ENCODE results near the gene NRROS.
A peak's percentile ranks its signal among the peaks of the same experiment; 100 is the strongest.
"Not testable (repeated sequence)": the region's sequence is repeated elsewhere in the genome, so short reads cannot be mapped to it uniquely, and the experiment has no call there.

NRROS gene

DNA sequence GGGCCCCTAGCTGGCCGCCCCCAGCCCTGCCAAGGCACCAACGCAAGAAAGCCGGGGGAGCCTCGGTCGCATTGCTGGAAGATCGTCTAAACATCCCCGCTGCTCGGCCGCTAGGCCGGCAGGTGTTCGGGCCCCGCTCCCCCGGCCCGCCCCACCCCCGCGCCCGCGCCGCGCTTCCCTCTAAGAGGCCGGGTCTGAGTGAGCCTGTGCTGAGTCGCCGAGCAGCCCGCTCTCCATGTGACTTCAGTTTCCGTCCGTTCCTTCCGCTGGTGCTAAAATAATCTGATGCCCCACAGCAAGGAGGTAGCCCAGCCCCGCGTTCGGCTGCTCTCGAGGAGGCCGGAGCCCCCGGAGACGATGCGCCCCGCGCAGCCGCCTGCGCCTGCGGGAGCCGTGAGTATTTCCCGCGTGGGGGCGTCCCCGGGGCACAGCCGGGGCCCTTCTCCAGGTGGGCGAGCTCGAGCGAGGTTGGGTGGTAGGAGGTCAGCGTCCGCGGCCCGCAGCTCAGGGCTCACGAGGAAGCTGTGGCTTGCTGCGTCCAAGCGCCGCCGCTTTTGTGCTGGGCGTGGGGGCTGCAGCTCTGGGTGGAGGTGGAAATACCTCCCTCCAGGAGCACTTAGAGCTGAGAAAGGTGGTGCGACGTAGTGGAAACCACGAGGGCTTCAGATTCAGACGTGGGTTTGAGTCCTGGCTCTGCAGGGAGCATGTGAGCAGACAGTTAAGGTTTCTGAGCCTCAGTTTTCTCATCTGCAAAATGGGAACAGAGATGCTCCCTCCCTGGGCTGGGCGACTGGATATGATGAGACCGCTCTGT is at the start of gene NRROS:
Gene NRROS (plus strand): TSS at position 212 of the 814 bp plus-strand sequence. CDS start 14,846 bp downstream, outside the sequence.
- peak; percentile 30 for DNase-seq

DNA sequence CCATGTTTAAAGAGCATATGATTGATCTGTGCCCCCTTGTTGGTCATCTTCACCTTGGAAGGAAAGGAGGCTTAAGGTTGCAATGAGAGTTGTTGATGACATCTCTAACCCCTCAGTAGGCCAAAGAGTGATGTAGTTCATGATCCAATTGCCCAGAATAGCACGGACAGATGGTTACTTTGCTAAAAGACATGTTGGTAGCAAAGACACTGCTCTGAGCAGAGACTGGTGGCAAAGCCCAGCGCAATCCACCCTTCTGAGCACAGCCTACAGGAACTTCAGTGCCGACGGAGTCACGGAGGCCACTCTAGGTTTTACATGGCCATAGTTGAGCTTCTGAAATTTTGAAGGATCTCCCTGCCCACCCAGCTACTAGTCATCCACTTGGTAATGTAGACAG is 49.2 kb upstream of the NRROS start:
- no peak for DNase-seq

DNA sequence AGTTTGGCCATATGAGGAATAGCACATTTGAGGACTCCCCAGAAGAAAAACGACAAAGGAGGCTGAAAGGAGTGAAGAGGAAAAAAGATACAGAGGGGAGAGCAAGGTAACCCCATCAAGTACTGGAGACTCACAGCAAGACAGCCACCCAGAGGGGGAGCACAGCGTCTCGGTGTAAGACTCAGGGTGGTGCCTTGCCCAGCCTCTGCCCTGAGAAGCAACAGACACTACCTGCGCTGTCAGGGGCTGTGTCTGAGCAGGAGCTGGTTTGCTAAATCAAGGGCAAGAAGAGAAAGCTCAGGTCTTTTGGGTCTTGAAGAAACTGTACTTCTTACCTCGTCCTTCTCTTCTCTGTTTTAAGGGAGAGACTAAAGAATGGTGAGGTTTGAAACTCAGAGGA is 43.1 kb upstream of the NRROS start:
- DNase-seq: no peak

DNA sequence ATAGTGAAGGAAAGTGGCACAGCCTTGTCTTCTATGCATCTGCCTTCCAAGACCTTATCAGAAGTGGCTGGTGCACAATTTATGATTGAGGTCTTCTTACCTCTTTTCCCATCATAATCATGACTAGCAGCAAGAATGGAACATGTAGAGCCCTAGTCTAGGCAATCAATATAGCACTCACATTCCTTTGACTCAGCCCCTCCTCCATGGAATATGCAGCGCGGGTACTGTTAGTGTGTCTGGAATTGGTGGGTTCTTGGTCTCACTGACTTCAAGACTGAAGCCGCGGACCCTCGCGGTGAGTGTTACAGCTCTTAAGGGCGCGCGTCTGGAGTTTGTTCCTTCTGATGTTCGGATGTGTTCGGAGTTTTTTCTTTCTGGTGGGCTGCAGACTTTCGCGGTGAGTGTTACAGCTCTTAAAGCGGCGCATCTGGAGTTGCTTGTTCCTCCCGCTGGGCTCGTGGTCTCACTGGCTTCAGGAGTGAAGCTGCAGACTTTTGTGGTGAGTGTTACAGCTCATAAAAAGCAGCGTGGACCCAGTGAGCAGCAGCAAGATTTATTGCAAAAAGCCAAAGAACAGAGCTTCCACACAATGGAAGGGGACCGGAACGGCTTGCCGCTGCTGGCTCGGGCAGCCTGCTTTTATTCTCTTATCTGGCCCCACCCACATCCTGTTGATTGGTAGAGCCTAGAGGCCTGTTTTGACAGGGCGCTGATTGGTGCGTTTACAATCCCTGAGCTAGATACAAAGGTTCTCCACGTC is 41.3 kb upstream of the NRROS start:
- DNase-seq: not testable (repeated sequence)

DNA sequence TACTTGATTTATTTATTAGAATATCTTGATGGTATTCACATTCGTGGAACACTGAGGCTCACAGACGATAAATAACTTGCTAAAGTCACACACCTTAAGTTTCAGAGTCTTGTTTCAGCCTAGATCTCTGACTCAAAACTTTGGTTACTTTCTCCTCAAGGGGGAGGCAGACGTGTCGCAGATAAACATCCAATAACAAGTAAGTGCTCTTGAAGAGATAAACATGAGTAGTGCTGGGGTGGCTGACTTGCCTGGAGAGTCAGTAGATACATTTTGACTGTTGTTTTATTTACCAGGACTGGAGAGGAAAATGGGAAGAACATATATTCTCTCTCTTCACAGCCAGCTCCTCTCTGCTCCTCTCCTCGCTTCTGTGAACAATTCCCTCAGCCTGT is 39.8 kb upstream of the NRROS start:
- DNase-seq: no peak

DNA sequence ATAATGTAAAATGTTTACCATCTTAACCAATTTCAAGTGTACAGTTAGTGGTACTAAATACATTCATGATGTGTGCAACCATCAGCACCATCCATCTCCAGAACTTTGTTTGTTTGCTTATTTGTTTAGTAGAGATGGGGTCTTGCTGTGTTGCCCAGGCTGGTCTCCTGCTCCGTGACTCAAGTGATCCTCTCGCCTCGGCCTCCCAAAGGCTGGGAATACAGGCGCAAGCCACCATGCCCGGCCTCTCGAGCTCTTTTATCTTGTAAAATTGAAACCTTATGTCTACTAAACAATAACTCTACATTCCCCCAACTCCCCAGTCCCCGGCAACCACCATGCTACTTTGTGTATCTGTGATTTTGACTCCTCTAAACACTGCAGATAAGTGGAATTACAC is 39.1 kb upstream of the NRROS start:
- no peak for DNase-seq

DNA sequence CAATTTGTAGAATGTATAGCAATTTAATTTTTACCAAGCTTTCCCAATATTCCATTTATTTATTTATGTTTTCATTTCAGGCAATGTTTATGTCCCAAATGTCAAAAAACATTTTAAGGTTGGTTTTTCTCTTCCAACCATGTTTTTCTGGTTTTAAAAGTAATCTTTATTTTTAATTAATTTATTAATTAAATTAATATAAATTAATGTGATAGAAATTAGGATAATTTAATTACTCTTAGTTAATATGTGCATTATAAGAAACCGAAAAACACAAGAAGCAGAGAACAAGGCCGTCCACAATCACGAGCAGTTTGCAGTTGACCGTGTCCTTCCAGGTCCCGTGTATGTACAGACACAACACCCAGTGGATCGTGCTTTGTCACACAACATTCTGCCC is 36.8 kb upstream of the NRROS start:
- DNase-seq: no peak

DNA sequence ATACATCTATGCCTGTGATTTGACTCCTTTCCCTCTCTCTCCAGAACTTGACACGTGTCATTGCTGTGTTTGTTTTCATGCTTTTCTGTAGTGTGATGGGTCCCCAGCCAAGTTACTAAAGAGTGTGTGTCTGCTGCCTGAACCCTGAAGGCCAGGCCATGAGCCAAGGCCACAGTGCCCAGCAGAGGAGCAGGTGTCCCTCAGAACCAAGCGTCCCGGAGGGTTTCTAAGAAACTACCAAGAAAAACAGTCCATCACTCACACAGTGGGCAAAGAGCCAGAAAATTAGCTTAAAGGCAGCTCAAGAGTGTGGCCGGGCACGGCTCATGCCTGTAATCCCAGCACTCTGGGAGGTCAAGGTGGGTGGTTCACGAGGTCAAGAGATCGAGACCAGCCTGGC is 35.8 kb upstream of the NRROS start:
- DNase-seq: peak; percentile 26

DNA sequence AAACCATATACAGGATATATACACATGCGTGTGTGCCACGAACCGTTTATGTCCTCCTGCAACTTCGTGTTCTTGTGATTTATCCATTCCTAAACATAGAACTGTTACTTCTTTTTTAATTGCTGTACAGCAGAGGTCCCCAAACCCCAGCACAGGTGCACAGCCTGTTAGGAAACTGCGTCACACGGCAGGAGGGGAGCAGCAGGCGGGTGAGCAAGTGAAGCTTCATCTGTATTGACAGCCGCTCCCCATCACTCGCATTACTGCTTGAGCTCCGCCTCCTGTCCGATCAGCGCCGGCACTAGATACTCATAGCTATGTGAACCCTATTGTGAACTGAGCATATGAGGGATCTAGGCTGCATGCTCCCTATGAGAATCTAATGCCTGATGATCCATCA is 34.9 kb upstream of the NRROS start:
- no peak for DNase-seq

DNA sequence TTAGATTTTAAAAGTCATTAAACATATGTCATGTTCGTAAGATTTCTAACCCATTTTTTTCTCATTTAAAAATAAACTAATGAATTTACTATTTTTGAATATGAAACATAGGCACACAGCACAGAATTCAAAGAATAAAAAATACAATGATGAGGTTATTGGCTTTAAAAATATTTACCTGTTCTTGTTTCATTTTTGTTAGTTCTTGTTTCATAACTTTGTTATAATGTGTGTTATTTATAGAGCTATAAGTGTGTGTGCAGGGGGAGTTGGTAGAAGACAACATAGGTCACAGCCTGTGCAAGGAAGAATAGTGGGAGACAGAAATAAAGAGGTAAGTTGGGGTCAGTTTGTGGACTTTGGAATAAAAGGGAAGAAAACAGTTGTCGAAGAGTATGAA is 30.8 kb upstream of the NRROS start:
- no peak for DNase-seq

DNA sequence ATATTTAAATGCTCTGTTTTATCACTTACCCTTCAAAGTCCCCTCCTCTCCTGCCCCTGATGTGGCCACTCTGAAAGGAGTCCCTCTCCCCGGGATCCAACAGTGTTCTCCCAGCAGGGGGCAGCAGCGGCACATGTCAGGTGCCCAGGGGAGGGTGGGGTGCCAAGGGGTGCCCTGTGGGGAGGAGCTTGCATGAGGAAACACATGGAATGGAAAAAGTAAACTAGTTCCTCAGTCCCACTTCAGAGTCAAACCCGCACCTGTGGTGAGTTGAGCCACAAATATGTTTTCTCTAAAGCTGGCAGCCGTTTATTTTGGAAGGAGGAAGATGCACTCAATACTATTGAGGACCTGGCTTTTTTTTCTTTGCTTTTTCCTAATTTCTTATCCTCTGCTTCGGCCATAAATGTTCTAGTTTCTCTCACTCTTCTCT is 30.1 kb upstream of the NRROS start:
- DNase-seq: peak; percentile 85

DNA sequence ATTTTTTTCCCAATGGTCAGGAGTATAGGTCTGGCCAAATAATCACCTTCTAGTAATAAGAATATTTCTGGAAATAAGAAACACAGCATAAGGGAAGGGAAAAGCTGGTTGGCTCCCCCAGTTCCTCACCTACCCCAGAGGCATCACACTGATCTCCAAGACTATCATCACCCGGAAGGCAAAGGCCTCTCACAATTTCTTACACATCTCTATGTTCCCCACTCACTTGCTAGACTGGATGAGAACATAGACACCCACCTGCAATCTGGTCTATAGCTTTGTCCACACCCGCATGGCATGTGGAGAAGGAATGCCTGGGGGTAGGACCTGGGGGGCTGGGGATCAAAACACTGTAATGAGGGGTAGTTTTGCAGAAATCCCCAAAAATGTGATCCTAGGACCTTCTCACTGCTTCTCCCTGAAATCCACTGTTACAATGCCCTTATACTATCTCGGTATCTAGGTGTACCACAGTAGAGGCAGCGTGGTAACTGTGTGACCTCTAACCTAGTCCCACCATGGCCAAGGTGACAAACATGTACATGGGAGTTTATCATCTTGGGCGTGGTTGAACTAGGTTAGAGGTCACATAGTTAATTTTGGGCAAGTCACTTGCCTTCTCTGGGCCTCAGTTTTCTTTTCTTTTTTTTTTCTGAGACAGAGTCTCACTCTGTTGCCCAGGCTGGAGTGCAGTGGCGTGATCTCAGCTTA is 29.5 kb upstream of the NRROS start:
- DNase-seq: no peak

DNA sequence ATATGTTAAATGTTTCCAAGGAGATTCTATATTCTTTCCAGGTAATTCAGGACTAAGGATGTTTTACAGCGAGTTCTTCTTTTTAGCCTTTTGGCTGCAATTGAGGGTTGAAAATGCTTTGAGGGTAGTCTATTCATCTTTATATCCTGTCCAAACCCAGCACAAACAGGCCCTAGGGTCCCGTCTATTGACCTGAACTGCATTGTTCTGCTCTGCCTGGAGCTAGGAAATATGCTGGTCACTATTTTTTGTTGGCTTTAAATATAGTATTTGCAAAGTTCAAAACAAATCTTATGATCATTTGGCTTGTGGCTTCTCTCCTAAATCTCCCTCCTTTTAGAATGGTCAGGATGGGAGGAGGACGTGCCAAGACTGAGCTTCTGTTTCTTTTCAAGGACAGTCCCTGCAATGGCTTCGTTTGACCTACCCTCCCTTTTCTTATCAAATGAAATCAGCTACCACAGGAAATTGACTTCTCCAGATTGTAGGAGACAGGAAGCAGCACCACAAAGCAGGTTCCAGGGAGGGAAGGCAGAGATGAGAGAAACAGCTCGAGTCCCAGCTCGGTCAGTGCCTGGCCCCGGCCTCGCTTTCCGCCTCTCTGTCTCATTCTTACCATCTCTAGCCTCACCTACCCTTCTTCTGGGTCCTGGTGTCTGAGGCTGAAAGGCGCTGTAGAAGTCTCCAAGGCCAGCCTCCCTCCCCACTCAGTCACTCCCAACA is 27.6 kb upstream of the NRROS start:
- DNase-seq: no peak

DNA sequence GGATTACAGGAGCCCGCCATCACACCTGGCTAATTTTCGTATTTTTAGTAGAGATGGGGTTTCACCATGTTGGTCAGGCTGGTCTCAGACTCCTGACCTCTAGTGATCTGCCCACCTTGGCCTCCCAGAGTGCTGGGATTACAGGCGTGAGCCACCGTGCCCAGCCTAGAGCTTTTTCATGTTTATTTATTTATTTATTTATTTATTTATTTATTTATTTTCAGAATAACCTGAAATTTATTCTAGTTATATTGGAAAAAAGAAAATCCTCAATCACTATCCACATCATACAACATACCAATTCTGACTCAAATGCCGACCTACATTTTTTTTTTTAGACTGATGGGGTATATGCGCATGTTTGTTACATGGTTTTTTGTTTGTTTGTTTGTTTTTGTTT is 24.3 kb upstream of the NRROS start:
- DNase-seq: not testable (repeated sequence)

DNA sequence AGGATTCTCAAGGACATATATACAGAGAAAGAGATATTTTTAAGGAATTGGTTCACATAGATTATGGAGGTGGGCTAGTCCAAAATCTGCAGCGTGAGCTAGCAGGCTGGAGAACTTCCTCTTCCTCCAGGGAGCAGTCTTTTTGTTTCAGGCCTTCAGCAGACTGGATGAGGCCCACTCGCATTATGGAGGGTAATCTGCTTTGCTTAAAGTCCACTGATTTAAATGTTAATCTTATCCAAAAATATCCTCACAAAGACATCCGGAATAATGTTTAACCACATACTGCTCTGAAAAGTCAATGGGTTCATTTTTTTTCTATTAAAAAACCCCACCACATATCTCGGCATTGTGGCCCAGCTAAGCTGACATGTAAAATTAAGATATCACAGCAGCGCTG is 22.2 kb upstream of the NRROS start:
- DNase-seq: no peak

DNA sequence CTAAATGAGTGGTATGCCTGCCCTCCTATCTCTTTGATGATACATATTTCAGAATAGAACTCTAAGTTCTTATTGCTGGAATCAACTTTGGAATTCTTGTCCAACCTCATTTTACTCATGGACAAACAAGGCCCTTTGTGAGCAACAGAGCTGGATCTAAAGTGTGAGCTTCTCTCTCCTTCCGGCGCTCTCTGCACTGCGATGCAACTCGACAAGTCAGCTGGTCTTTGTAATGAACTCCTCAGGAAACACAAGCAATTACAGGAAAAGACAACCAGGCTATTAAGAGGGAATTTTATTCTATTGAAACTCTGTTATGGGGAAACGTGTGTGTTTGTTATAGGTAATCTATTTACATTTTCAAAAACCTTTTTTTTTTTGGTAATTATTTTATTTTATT is 20.3 kb upstream of the NRROS start:
- no peak for DNase-seq

DNA sequence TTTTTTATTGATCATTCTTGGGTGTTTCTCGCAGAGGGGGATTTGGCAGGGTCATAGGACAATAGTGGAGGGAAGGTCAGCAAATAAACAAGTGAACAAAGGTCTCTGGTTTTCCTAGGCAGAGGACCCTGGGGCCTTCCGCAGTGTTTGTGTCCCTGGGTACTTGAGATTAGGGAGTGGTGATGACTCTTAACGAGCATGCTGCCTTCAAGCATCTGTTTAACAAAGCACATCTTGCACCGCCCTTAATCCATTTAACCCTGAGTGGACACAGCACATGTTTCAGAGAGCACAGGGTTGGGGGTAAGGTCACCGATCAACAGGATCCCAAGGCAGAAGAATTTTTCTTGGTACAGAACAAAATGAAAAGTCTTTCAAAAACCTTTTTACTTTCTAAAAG is 19.9 kb upstream of the NRROS start:
- not testable (repeated sequence) for DNase-seq

DNA sequence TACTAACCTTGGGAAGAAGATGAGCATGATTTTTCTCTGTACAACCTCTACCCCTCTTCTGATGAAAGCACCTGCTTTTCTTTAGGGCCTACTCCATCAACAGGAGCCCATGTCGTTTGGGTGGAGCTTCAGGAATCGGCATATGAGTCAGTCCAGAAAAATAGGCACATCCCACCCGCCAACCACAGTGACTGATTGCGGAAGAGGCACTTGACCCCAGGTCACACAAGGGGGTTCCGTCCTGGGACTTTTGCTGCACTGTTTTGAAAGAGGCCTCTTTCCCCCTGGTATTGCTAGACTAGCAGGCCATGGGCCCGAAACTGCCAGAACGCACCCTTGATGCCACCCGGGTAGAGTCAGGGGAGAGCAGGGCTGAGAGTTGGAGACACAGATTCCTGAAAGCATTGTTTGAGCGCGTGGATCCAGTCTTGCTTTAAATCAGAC is 19.3 kb upstream of the NRROS start:
- DNase-seq: no peak

DNA sequence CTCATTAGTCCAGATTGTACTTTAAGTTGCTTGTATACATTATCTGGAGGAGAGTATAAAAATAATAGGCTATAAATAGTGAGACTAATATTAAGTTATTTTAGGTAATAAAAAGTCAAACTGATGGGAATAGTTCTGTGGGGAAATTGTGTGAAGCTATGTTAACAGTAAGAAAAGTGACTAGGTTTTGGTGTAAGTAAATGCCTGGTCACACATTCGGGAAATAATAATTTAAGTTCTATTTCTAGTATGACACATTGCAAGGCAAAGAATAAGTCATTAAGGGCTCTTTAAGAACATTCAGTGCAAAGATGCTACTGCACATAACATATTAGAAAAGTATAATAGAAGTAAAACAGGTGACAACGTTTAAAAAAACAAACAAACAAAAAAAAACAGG is 18.8 kb upstream of the NRROS start:
- DNase-seq: no peak

DNA sequence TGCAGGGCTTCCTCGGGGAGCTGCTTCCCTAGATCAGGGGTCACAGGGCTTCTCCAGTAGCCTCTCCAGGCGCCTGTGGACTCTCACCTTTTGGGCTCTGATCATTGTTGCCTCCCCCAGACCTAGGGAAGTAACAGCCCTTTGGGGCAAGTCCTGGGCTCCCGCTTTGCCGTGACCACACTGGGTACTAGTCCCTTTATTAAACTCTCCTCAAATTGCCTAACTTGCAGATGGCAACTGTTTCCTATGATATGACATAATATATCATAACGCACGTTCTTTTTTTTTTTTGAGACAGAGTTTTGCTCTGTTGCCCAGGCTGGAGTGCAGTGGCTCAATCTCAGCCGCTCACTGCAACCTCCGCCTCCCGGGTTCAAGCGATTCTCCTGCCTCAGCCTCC is 17.9 kb upstream of the NRROS start:
- DNase-seq: no peak

DNA sequence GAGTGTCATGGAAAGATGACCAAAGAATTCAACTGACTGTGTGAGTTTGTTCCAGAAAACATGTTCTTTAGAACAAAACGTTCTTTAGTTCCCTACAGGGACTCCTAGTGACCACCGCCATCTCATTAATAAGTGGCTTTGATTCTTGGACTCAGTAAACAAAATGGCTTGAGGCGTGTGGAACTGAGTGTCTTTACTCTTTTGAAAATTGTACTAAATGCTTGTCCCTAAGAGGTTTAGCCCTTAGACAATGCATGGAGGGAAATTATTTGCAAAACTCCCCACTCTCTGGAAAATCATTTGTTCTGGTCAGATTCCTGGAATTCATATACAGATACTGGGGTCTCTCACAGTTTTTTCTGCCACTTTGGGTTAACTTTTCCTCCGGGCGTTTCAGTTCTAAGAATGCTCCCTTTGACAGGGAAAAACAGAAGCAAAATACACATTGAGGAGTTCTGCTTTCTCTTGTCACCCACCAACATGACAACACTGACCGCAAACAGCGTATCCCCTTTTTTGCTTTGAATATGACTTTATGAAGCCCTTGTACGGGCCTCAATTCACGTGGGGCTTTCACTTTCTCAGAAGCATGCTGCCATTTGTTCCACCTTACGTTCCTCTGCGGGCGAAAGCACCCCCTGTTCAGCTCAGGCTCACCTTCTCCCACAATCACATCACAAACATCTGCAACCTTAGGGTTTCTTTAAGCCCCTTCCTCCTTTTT is 15.3 kb upstream of the NRROS start:
- DNase-seq: no peak

DNA sequence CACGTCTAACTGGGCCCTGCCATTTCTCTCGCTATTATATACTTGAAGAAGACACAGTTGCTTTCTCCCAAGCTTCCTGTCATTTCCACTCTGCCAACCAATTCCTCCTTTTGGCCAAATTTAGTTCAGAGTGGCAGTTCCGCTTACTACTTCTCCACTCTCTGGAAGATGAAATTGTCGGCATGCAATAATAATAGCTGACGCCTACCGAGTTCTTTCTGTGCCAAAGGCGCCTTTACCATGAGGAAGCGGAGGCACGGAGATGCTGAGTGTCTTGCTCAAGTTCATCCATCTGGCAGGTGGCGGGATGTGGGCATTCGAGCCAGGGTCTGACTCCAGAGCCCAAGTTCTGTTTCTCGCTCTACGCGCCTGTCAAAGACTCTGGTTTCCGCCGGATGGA is 14.6 kb upstream of the NRROS start:
- no peak for DNase-seq
